HCT116 (cell line): ENCODE results near the gene ANOS1. TPM values are rescaled to one million over a fixed set of nuclear protein-coding genes. Genes with fewer than 3 reads are reported as not detected.

ENCODE experiments used
- ATAC-seq: fragments of 200-7000 bp; cut with Tn5 transposase; 2 replicates; pipeline ENCODE4 v1.9.1; 2020; ENCODE audit warnings: mild to moderate bottlenecking, moderate library complexity
- BruUV-seq: library from RNA; stranded (reverse); fragments of 400-500 nt; replicated peaks from 2 replicates; lab custom pipeline; 2021; lab: Mats Ljungman, UMichigan
- CTCF ChIA-PET: fragments of 300-600 bp; sonication (Branson Sonifier 250); formaldehyde crosslinking; loops from one replicate; lab custom pipeline; 2021; ENCODE audit warnings: antibody characterized with exemption; lab: Charles Lee
- POLR2A ChIA-PET: fragments of 300-600, 350-600 bp; sonication (Branson Sonifier 250); formaldehyde crosslinking; loops from one replicate; lab custom pipeline; 2021; ENCODE audit warnings: antibody characterized with exemption; lab: Charles Lee
- RAD21 ChIA-PET, 2 experiments: fragments of 300-600 bp; sonication (Branson Sonifier 250); formaldehyde crosslinking; loops; one replicate each; lab custom pipeline; 2023; ENCODE audit warnings: low total read pairs in 2 of 2; ENCODE audit not compliant: uncharacterized antibody in 2 of 2, unreplicated experiment in 2 of 2, low non-redundant PET in 1 of 2; lab: Charles Lee
- DNase-seq: peaks from one replicate; pipeline ENCODE4 v3.0.0-alpha.2; 2010; ENCODE audit warnings: low read depth, low spot score
- H2AFZ ChIP-seq: fragments of 200-600 bp; shearing (Covaris generic), sonication (generic); 2 replicates; pipeline ENCODE4 v1.6.1; 2017; ENCODE audit warnings: low read depth, mixed run types, mixed read lengths, antibody characterized with exemption, low read length; ENCODE audit not compliant: poor library complexity, severe bottlenecking
- H3K27ac ChIP-seq: 2 replicates; pipeline ENCODE4 v1.5.1; 2012; ENCODE audit warnings: low read depth, low read length
- H3K27me3 ChIP-seq: fragments of 200-600 bp; sonication (generic); 2 replicates; pipeline ENCODE4 v1.6.1; 2016; ENCODE audit warnings: mixed run types, low read length, mixed read lengths; ENCODE audit not compliant: insufficient read depth
- H3K36me3 ChIP-seq, 2 experiments: fragments of 200-500 bp in 1 of 2; fragments of 200-600 bp in 1 of 2; sonication (Bioruptor generic) in 1 of 2; sonication (generic) in 1 of 2; 2 replicates each; pipeline versions ENCODE4 v1.5.1 to v1.6.1; 2014 to 2016; ENCODE audit warnings: low read length in 2 of 2, inconsistent platforms in 1 of 2, mixed read lengths in 1 of 2, mixed run types in 1 of 2; ENCODE audit not compliant: insufficient read depth in 2 of 2, control insufficient read depth in 1 of 2
- H3K4me1 ChIP-seq, 2 experiments: fragments of 200-600 bp in 1 of 2; sonication (generic) in 1 of 2; 2 replicates each; pipeline versions ENCODE4 v1.5.1 to v1.6.1; 2012 to 2017; ENCODE audit warnings: low read length in 2 of 2, inconsistent platforms in 1 of 2, mild to moderate bottlenecking in 1 of 2, mixed read lengths in 1 of 2, mixed run types in 1 of 2, moderate library complexity in 1 of 2; ENCODE audit not compliant: insufficient read depth in 2 of 2, control insufficient read depth in 1 of 2
- H3K4me2 ChIP-seq: fragments of 200-600 bp; sonication (generic); 2 replicates; pipeline ENCODE4 v1.6.1; 2017; ENCODE audit warnings: mixed run types, low read length, mixed read lengths
- H3K4me3 ChIP-seq, 2 experiments: fragments of 200-600 bp in 1 of 2; sonication (generic) in 1 of 2; replicated peaks in 1 of 2; 2 replicates each; pipeline ENCODE4 v1.5.1; 2011 to 2016; ENCODE audit warnings: low read length in 2 of 2, control low read depth in 1 of 2, low read depth in 1 of 2, mild to moderate bottlenecking in 1 of 2, mixed read lengths in 1 of 2, mixed run types in 1 of 2
- H3K79me2 ChIP-seq: fragments of 200-600 bp; sonication (generic); 2 replicates; pipeline ENCODE4 v1.6.1; 2017; ENCODE audit warnings: mild to moderate bottlenecking, mixed run types, low read length, moderate library complexity, mixed read lengths; ENCODE audit not compliant: insufficient read depth
- H3K9ac ChIP-seq: fragments of 200-600 bp; sonication (generic); 2 replicates; pipeline ENCODE4 v1.6.1; 2016; ENCODE audit warnings: low read length, mixed read lengths
- H3K9me2 ChIP-seq: fragments of 200-600 bp; sonication (generic), shearing (Covaris generic); 2 replicates; pipeline ENCODE4 v1.6.1; 2017; ENCODE audit warnings: mixed run types, mild to moderate bottlenecking, moderate library complexity; ENCODE audit not compliant: insufficient read depth
- H3K9me3 ChIP-seq, 2 experiments: fragments of 200-500 bp in 1 of 2; fragments of 200-600 bp in 1 of 2; sonication (Bioruptor generic) in 1 of 2; sonication (generic) in 1 of 2; 2 replicates each; pipeline ENCODE4 v1.6.1; 2014 to 2017; ENCODE audit warnings: low read length in 2 of 2, mixed read lengths in 2 of 2, inconsistent platforms in 1 of 2, low read depth in 1 of 2, mild to moderate bottlenecking in 1 of 2, mixed run types in 1 of 2, moderate library complexity in 1 of 2; ENCODE audit not compliant: control insufficient read depth in 1 of 2, insufficient read depth in 1 of 2
- H4K20me1 ChIP-seq: fragments of 200-600 bp; sonication (generic), shearing (Covaris generic); 2 replicates; pipeline ENCODE4 v1.6.1; 2017; ENCODE audit warnings: mixed run types, mild to moderate bottlenecking, moderate library complexity; ENCODE audit not compliant: insufficient read depth
- ATF3 ChIP-seq: IDR thresholded peaks from 2 replicates; pipeline ENCODE4 v1.6.1; 2012
- CBX3 ChIP-seq: IDR thresholded peaks from 2 replicates; pipeline ENCODE4 v1.6.1; 2012; ENCODE audit warnings: low read depth
- JUND ChIP-seq: IDR thresholded peaks from 2 replicates; pipeline ENCODE4 v1.6.1; 2012
- RAD21 ChIP-seq: IDR thresholded peaks from 2 replicates; pipeline ENCODE4 v1.6.1; 2012; ENCODE audit warnings: low read depth, mild to moderate bottlenecking
- REST ChIP-seq: IDR thresholded peaks from 2 replicates; pipeline ENCODE4 v1.6.1; 2012; ENCODE audit warnings: low read depth
- SIN3A ChIP-seq: IDR thresholded peaks from 2 replicates; pipeline ENCODE4 v1.6.1; 2012; ENCODE audit warnings: low read depth
- SRF ChIP-seq: IDR thresholded peaks from 2 replicates; pipeline ENCODE4 v1.6.1; 2012; ENCODE audit warnings: low read depth
- TCF7L2 ChIP-seq: IDR thresholded peaks from 2 replicates; pipeline ENCODE4 v1.7.0; 2011; ENCODE audit warnings: borderline replicate concordance, inconsistent platforms; ENCODE audit not compliant: insufficient read depth, insufficient read length; ENCODE audit errors: extremely low read depth
- ZBTB33 ChIP-seq: IDR thresholded peaks from 2 replicates; pipeline ENCODE4 v1.6.1; 2011; ENCODE audit warnings: mild to moderate bottlenecking, low read length, moderate library complexity; ENCODE audit not compliant: insufficient replicate concordance; ENCODE audit errors: extremely low read depth
- ZNF274 ChIP-seq: fragments of 200-500 bp; sonication (Bioruptor generic); IDR thresholded peaks from 2 replicates; pipeline ENCODE4 v1.6.1; 2014; ENCODE audit warnings: mild to moderate bottlenecking, low read depth, low read length, inconsistent platforms
- intact Hi-C: fragments of 100-400 bp; cut with micrococcal nuclease; formaldehyde crosslinking; loops from 2 replicates; pipeline ENCODE4 v1.10.0; 2022
- total RNA-seq: library from RNA; stranded (reverse); gene quantifications from one replicate; pipeline ENCODE4 v1.2.1, GENCODE V29; 2021; ENCODE audit not compliant: unreplicated experiment

Gene ANOS1
- total RNA-seq, 1 experiment from 2014 or later, result 0.12 TPM

GRCh38 chrX:8586953-8587352 lies 145.0 kb downstream of the ANOS1 start:
- POLR2A ChIA-PET, result no interaction called here
- intact Hi-C loops, result no loop called here
- no peaks in the 10 kb centered on the region for H3K36me3 ChIP-seq
- H2AFZ ChIP-seq, result no peak overlapping the region
- no peaks in the 10 kb centered on the region for H3K27me3 ChIP-seq
- H3K4me3 ChIP-seq, result no peak overlapping the region
- H3K27ac ChIP-seq, result no peak overlapping the region
- TF ChIP-seq ATF3 (no peak), ZBTB33 (no peak), CBX3 (no peak), JUND (no peak)
- TF ChIP-seq, all 23 proteins: peak for 0
- Histone ChIP-seq H3K9me3 (no peaks in the 10 kb centered on the region), H3K4me1 (no peaks in the 10 kb centered on the region), H3K79me2 (no peaks in the 10 kb centered on the region), H3K4me2 (no peak overlapping the region), H3K9ac (no peak overlapping the region), H4K20me1 (no peaks in the 10 kb centered on the region), H3K9me2 (no peaks in the 10 kb centered on the region)
- ChIA-PET RAD21 (no interaction called here), CTCF (no interaction called here)
- no peak for DNase-seq
- no peak for ATAC-seq
- no TSS peak for BruUV-seq

- RAD21 ChIA-PET, result no interaction called here
- POLR2A ChIA-PET, result no interaction called here
- H3K27ac ChIP-seq, result no peak overlapping the region
- CTCF ChIA-PET, result no interaction called here
- no peak overlapping the region for H3K9ac ChIP-seq
- DNase-seq (no peak), ATAC-seq (no peak)
- H3K36me3 ChIP-seq, result no peaks in the 10 kb centered on the region
- H3K4me2 ChIP-seq, result no peak overlapping the region
- intact Hi-C loops, result no loop called here
- no peak overlapping the region for H3K4me3 ChIP-seq
- no peak overlapping the region for H2AFZ ChIP-seq
- no peaks in the 10 kb centered on the region for H3K4me1 ChIP-seq
- H3K9me2 ChIP-seq, result no peaks in the 10 kb centered on the region
- no peaks in the 10 kb centered on the region for H3K9me3 ChIP-seq
- no peaks in the 10 kb centered on the region for H3K27me3 ChIP-seq
- H4K20me1 ChIP-seq, result no peaks in the 10 kb centered on the region
- no TSS peak for BruUV-seq
- H3K79me2 ChIP-seq, result no peaks in the 10 kb centered on the region
- TF ChIP-seq ZNF274 (no peak), ZBTB33 (no peak), RAD21 (no peak), TCF7L2 (no peak), SRF (no peak), CBX3 (no peak), SIN3A (no peak), REST (no peak), JUND (no peak)
Observed at GRCh38 chrX:8579602-8580001, 152.3 kb downstream of the ANOS1 start.
